IPS-20b (cell line): ENCODE data around the gene SEC16A.

Experiments
- H3K27ac ChIP-seq: one replicate; pipeline ENCODE4 v1.5.1; 2013; ENCODE audit warnings: low read length
- H3K27me3 ChIP-seq: 2 replicates; pipeline ENCODE4 v1.6.1; 2013; ENCODE audit warnings: mild to moderate bottlenecking, low read length, inconsistent platforms; ENCODE audit not compliant: insufficient read depth
- H3K36me3 ChIP-seq: 2 replicates; pipeline ENCODE4 v1.6.1; 2013; ENCODE audit warnings: low read depth, mild to moderate bottlenecking, inconsistent platforms, low read length, moderate library complexity; ENCODE audit not compliant: insufficient read depth
- H3K4me1 ChIP-seq: 2 replicates; pipeline ENCODE4 v1.6.1; 2013; ENCODE audit warnings: mild to moderate bottlenecking, control low read depth, inconsistent platforms, low read length, moderate library complexity; ENCODE audit not compliant: insufficient read depth
- H3K4me3 ChIP-seq: 2 replicates; pipeline ENCODE4 v1.5.1; 2013; ENCODE audit warnings: mild to moderate bottlenecking, low read length, inconsistent platforms
- H3K9ac ChIP-seq: 2 replicates; pipeline ENCODE4 v1.6.1; 2013; ENCODE audit warnings: low read depth, mild to moderate bottlenecking, inconsistent platforms, low read length, moderate library complexity
- H3K9me3 ChIP-seq: 2 replicates; pipeline ENCODE4 v1.6.1; 2013; ENCODE audit warnings: mild to moderate bottlenecking, low read depth, low read length, inconsistent platforms; ENCODE audit not compliant: insufficient read depth

The SEC16A gene

DNA sequence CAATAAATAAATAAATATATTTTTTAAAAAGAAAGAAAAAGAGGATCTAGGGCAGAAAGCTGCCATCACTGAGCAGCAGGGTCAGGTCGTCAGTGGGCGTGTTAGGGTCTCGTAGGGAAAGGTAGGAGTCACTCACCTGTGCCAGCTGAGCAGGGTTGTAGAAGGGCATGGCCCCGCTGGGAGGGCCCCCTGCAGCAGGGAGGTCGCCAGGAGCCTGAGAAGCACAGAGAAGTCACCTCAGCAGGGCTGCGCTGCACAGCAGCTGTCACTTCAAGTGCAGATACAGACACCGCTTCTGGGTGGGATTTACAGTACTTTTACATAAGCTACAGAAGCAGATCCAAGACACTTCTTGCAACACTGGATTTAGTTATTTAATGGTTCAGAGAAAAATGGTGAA, 39.2 kb downstream of the SEC16A start:
- Histone ChIP-seq H3K4me1 (no peaks in the 10 kb centered on the region; the same call in 1 of the 2 replicates), H3K36me3 (peaks cover 80% of the 10 kb centered on the region), H3K9ac (no peak overlapping the region), H3K27ac (no peak overlapping the region), H3K9me3 (no peaks in the 10 kb centered on the region), H3K27me3 (no peaks in the 10 kb centered on the region; the same call in 1 of the 2 replicates), H3K4me3 (no peak overlapping the region)

- Histone ChIP-seq H3K36me3 (peaks cover 74% of the 10 kb centered on the region), H3K27me3 (peaks cover 4% of the 10 kb centered on the region; the same call in 1 of the 2 replicates), H3K4me1 (no peaks in the 10 kb centered on the region; the same call in 1 of the 2 replicates), H3K4me3 (no peak overlapping the region), H3K9me3 (no peaks in the 10 kb centered on the region), H3K27ac (no peak overlapping the region), H3K9ac (no peak overlapping the region)
These were observed 39.8 kb downstream of the SEC16A start for GRCh38 chr9:136443087-136443486.

- no peak overlapping the region for H3K9ac ChIP-seq
- no peak overlapping the region for H3K27ac ChIP-seq
- peaks cover 66% of the 10 kb centered on the region for H3K36me3 ChIP-seq
- H3K4me3 ChIP-seq: no peak overlapping the region
- no peaks in the 10 kb centered on the region; the same call in 1 of the 2 replicates for H3K4me1 ChIP-seq
- no peaks in the 10 kb centered on the region for H3K9me3 ChIP-seq
- peaks cover 5% of the 10 kb centered on the region; the same call in 1 of the 2 replicates for H3K27me3 ChIP-seq
These were observed 40.6 kb downstream of the SEC16A start for GRCh38 chr9:136442265-136442664.

- Histone ChIP-seq H3K9me3 (no peaks in the 10 kb centered on the region), H3K27ac (no peak overlapping the region), H3K27me3 (peaks cover 5% of the 10 kb centered on the region; the same call in 1 of the 2 replicates), H3K9ac (no peak overlapping the region), H3K4me1 (no peaks in the 10 kb centered on the region; the same call in 1 of the 2 replicates), H3K36me3 (peaks cover 60% of the 10 kb centered on the region), H3K4me3 (no peak overlapping the region)
These were observed 41.1 kb downstream of the SEC16A start for GRCh38 chr9:136441681-136442245.

GRCh38 chr9:136441191-136441680, 41.6 kb downstream of the SEC16A start:
- Histone ChIP-seq H3K4me3 (no peak overlapping the region), H3K36me3 (peaks cover 55% of the 10 kb centered on the region), H3K9ac (no peak overlapping the region), H3K9me3 (no peaks in the 10 kb centered on the region), H3K27me3 (peaks cover 5% of the 10 kb centered on the region; the same call in 1 of the 2 replicates), H3K27ac (no peak overlapping the region), H3K4me1 (no peaks in the 10 kb centered on the region; the same call in 1 of the 2 replicates)

DNA sequence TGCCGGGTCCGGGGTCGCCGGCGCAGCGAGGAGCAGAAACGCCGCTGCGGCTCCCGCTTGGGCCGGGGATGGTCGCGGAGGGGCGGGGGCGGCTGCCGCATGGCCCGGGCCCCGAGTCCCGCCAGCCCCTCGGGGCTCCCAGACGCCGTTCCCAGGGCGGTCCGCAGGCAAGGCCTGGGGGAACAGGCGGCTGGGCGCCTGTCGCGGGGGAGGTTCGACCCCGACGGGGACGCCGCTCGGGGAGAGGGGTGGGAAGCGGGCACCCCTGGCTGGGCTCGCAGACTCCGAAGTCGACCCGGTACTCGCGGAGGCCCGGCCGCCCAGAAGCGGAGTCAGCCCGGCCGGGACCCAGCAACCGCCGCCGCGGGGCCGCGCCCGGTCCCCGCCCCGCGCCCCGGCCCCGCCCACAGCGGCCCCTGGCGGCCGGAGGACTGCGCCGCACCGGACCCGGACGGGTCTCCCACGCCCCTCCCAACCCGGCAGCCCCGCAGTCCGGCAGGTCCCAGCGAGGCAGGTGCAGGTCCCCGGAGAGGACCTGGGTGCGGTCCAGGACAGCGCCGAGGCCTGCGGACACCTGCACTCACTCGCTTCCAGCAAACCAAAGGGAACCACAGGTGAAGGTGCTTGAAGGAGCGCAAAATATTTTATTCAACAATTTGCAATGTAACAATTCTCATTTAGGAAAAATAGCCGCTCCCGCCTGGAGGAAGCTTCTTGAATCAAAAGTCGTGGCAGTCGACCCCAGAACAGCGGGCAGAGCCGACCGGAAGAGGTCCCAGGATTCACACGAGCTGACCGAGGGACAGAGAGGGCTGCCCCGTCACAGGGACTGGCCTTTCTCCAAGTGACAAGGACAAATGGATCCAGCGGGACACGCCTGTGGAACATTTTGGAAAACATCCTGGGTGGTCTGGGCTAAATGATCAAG, 43.1 kb downstream of the SEC16A start, which contains the start of gene INPP5E:
Gene INPP5E (minus strand): TSS at position 365 of the 928 bp plus-strand sequence. CDS start 426 bp downstream, outside the sequence.
- Histone ChIP-seq H3K36me3 (peaks cover 40% of the 10 kb centered on the region), H3K27ac (no peak within 1 kb of the TSS), H3K9ac (peak within 1 kb of the TSS; percentile 72), H3K9me3 (no peaks in the 10 kb centered on the region), H3K4me1 (no peaks in the 10 kb centered on the region; the same call in 1 of the 2 replicates), H3K27me3 (peaks cover 5% of the 10 kb centered on the region; the same call in 1 of the 2 replicates), H3K4me3 (peak within 1 kb of the TSS; percentile 75)

DNA sequence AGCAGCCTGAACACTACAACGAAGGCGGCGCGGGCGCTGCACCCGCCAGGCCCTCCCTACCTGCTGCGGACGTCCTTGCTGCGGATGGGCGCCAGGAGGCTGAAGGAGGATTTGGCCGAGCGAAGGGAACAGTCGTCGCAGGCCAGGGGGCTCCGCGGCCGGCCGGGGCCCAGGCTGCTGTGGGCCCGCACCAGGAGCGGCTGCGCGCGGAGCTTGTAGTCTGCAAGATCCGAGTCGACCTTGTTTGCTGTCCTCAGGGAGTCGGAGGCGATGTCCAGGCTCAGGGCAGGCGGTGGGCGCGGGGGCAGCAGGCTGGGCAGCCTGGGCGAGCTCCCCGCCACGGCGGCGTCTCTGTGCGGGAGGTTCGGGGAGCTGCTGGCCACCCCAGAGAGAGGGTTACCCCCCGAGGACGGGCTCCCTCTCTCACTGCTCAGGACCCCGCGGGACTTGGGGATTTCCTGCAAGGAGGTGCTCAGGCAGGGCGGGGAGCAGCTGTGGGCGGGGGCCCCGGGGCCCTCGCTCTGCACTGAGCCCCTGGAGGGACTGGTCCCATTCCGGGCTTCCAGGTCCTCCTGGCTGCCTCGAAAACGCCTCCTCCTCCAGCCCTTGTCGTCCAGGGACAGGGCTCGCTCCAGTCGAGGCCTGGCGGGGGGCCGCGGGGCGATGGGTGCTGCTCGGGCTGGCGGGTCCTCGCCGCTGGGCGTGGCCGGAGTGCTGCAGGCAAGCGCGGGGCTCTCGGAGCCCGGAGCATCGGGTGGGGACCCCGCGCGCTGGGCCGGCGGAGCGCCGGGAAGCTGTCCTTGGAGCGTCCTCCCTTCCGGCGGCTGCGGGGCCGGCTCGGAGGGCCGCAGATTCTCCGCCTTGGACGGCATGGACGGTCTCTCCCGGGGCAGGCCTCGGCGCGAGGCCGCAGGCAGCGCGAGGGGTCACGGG, 44.0 kb downstream of the SEC16A start:
- H3K36me3 ChIP-seq: peaks cover 32% of the 10 kb centered on the region
- no peaks in the 10 kb centered on the region; the same call in 1 of the 2 replicates for H3K4me1 ChIP-seq
- H3K9me3 ChIP-seq: no peaks in the 10 kb centered on the region
- H3K4me3 ChIP-seq: peak overlapping the region; percentile 75
- H3K27me3 ChIP-seq: peaks cover 5% of the 10 kb centered on the region; the same call in 1 of the 2 replicates
- H3K9ac ChIP-seq: peak overlapping the region; percentile 72
- H3K27ac ChIP-seq: no peak overlapping the region

- H3K27ac ChIP-seq: no peak overlapping the region
- peak overlapping the region; percentile 72 for H3K9ac ChIP-seq
- H3K4me3 ChIP-seq: peak overlapping the region; percentile 75
- H3K4me1 ChIP-seq: no peaks in the 10 kb centered on the region; the same call in 1 of the 2 replicates
- H3K9me3 ChIP-seq: no peaks in the 10 kb centered on the region
- peaks cover 5% of the 10 kb centered on the region; the same call in 1 of the 2 replicates for H3K27me3 ChIP-seq
- peaks cover 25% of the 10 kb centered on the region for H3K36me3 ChIP-seq
These were observed 44.8 kb downstream of the SEC16A start for GRCh38 chr9:136437839-136438547.

GRCh38 chr9:136437430-136437829, 45.4 kb downstream of the SEC16A start:
- peak overlapping the region; percentile 75; the same call in 1 of the 2 replicates for H3K4me3 ChIP-seq
- H3K4me1 ChIP-seq: no peaks in the 10 kb centered on the region; the same call in 1 of the 2 replicates
- peaks cover 19% of the 10 kb centered on the region for H3K36me3 ChIP-seq
- no peaks in the 10 kb centered on the region for H3K9me3 ChIP-seq
- no peak overlapping the region for H3K27ac ChIP-seq
- peaks cover 5% of the 10 kb centered on the region; the same call in 1 of the 2 replicates for H3K27me3 ChIP-seq
- H3K9ac ChIP-seq: no peak overlapping the region; the same call in 1 of the 2 replicates

- peaks cover 7% of the 10 kb centered on the region; the same call in 1 of the 2 replicates for H3K36me3 ChIP-seq
- H3K9me3 ChIP-seq: no peaks in the 10 kb centered on the region
- H3K9ac ChIP-seq: no peak overlapping the region
- peaks cover 5% of the 10 kb centered on the region; the same call in 1 of the 2 replicates for H3K27me3 ChIP-seq
- no peak overlapping the region for H3K4me3 ChIP-seq
- H3K27ac ChIP-seq: no peak overlapping the region
- H3K4me1 ChIP-seq: no peaks in the 10 kb centered on the region; the same call in 1 of the 2 replicates
These were observed 46.7 kb downstream of the SEC16A start for GRCh38 chr9:136436055-136436634.
